ENCODE results near the gene TLR8. TPM values are rescaled to one million over a fixed set of nuclear protein-coding genes. Genes with fewer than 3 reads are reported as not detected.

TLR8 gene
- total RNA-seq = 1 to 10 TPM in 3 of 4 donors, under 1 TPM in 1; 0.63 to 1.8 (median 1.4) TPM

DNA sequence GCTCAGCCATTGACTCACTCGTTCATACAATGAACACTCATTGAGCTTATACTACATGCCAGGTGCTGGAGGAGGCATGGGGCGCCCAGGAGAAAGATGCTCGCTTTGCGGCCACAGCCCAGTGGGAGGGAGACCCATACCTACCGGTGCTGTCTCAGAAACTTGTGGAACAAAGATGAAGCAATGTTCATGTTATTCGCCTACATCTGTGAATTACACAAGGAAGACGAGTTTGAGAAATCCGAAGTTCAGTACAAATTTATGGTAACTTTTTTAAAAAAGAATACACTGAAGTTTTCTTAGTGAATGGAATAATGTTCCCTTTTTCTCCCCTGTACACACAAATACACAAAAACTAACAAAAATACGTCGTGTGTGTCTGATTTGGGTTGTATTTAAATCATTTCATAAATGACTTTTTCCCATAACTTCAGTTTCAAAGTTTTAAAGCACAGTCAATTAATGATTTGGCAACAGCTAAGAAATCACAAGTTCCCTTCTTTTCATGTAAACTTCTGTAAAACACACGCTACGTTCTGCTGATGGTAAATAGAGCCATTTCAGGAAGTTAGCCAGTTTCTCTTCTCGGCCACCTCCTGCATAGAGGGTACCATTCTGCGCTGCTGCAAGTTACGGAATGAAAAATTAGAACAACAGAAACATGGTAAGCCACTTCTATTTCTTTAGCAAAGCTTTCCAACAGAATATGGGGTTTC lies at the start of gene TLR8:
TLR8 (plus strand) TSS at position 575 of the 716 bp plus-strand sequence; CDS start at position 662, 87 bp downstream.
- 77 to 81% methylated on average over 15 of the region's 15 CpGs for WGBS, 2 donors

DNA sequence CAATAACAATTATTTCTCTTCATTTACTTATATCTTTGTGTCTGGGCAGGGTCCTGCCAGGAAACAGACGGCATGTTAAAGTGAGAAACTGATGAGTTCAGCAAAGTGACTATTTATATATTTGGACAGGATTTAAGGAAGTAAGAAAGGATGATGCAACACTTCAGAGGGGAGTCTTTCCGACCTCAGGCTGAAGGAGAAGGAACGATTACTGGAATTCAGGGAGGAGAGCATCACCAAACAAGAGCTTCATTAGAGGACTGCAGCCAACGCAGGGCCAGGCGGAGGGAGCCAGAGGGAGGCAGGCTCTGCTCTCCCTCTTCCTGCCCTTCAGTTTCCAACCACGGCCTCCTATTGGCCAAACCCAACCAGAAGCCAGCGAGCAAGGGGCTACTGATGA lies 41.1 kb upstream of the TLR8 start:
- no peak overlapping the region for H3K4me3 ChIP-seq
- no peaks in the 10 kb centered on the region for H3K27me3 ChIP-seq
- H3K4me1 ChIP-seq = no peaks in the 10 kb centered on the region
- no peaks in the 10 kb centered on the region for H3K36me3 ChIP-seq
- WGBS, 2 donors = 65 to 67% methylated on average over 7 of the region's 7 CpGs
- H3K9me3 ChIP-seq = peaks cover 0 to 5% (median 0%) of the 10 kb centered on the region in 4 donors
- no peak overlapping the region for H3K27ac ChIP-seq
- TF ChIP-seq EP300 (IDR thresholded peaks at IDR 0.05) = peak in 1 of 2 donors; percentile 35
- TF ChIP-seq, protein P1, sequence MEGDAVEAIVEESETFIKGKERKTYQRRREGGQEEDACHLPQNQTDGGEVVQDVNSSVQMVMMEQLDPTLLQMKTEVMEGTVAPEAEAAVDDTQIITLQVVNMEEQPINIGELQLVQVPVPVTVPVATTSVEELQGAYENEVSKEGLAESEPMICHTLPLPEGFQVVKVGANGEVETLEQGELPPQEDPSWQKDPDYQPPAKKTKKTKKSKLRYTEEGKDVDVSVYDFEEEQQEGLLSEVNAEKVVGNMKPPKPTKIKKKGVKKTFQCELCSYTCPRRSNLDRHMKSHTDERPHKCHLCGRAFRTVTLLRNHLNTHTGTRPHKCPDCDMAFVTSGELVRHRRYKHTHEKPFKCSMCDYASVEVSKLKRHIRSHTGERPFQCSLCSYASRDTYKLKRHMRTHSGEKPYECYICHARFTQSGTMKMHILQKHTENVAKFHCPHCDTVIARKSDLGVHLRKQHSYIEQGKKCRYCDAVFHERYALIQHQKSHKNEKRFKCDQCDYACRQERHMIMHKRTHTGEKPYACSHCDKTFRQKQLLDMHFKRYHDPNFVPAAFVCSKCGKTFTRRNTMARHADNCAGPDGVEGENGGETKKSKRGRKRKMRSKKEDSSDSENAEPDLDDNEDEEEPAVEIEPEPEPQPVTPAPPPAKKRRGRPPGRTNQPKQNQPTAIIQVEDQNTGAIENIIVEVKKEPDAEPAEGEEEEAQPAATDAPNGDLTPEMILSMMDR (IDR thresholded peaks at IDR 0.05) = no peak
- no peak for TF ChIP-seq POLR2A (IDR thresholded peaks at IDR 0.05)
- DNase-seq (ENCODE audit: low spot score in 2 of 2) = no peak

More for the DNA sequence above, at the start of gene TLR8:
- TF ChIP-seq POLR2A (IDR thresholded peaks at IDR 0.05) = no peak
- TF ChIP-seq, protein P1 (IDR thresholded peaks at IDR 0.05) = no peak
- no peak for TF ChIP-seq EP300 (IDR thresholded peaks at IDR 0.05)
- H3K4me3 ChIP-seq = peak within 1 kb of the TSS in 1 of 4 donors; percentile 12
- H3K27ac ChIP-seq = no peak within 1 kb of the TSS
- H3K36me3 ChIP-seq = no peaks in the 10 kb centered on the region
- no peaks in the 10 kb centered on the region for H3K27me3 ChIP-seq
- DNase-seq (ENCODE audit: low spot score in 2 of 2) = no peak
- H3K4me1 ChIP-seq = no peaks in the 10 kb centered on the region
- H3K9me3 ChIP-seq = no peaks in the 10 kb centered on the region

DNA sequence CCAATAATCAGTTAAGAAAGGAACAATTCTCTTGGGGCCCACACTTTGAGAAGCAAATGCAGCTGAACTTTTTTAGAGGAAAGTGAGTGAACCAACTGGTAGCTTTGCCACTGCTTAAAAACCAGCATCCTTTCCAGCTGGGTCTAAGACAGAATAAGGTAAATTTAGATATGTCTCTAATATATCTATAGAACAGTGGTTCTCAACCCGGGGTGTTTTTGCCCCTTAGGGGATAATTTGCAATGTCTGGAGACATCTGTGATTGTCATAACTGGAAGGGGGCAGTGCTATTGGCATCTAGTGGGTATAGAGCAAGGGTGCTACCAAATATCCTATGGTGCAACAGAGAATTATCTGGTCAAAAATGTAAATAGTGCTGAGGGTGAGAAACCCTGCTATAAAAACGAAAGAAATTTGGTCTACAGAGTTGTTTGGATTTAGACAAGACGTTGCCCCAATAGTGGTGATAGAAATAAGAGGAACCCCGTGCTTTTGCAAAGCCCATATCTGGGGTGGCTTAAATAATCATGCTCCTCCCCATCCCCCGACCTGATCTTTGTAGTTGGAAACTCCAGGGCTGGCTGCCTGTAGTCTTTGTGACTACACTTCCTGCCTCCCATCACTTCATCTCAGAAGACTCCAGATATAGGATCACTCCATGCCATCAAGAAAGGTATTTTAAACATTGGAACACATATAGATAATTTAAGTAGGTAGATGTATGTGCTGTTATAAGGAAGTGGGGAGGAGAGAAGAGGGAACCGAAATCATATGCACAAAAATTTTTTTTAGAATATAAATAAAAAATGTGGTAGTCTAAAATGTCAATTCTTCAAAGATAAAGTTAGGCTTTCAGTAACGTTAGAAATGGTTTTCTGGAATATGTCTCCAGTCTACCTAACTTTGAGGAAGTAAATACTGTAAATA lies 39.7 kb upstream of the TLR8 start, which contains the start of gene TLR7:
TLR7 (plus strand) TSS at position 622 of the 927 bp plus-strand sequence. CDS start 507 bp downstream, outside the sequence.
- no peak for DNase-seq (ENCODE audit: low spot score in 2 of 2)
- H3K27ac ChIP-seq = no peak within 1 kb of the TSS
- H3K4me3 ChIP-seq = peak within 1 kb of the TSS in 1 of 4 donors; percentile 9
- no peaks in the 10 kb centered on the region for H3K36me3 ChIP-seq
- WGBS, 2 donors = 65 to 80% methylated on average over 7 of the region's 7 CpGs
- peaks cover 0 to 5% (median 0%) of the 10 kb centered on the region in 4 donors for H3K9me3 ChIP-seq
- no peaks in the 10 kb centered on the region for H3K4me1 ChIP-seq
- TF ChIP-seq POLR2A (IDR thresholded peaks at IDR 0.05) (no peak), EP300 (IDR thresholded peaks at IDR 0.05) (no peak)
- TF ChIP-seq, protein P1 (IDR thresholded peaks at IDR 0.05) = no peak
- no peaks in the 10 kb centered on the region for H3K27me3 ChIP-seq

DNA sequence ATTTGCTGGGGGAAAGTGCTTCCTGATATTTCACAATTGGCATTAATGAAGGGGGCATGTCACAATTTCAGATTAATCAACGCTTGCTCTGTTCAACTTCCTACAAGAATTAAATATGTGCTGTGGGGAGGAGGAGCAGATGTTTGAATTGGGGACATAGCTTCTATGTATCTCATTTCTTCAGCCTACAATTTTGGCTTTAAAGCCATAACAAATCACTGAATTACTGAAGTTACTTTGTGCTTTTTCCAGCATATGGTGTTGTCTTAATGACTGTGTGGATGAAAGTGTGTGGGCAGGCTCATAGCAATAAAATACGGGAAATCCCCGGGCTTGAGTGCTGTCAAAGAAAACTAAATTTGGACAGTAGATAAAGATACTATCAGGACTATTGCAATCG lies 38.7 kb upstream of the TLR8 start:
- 35 to 70% methylated on average over 4 of the region's 4 CpGs for WGBS, 2 donors
- no peak overlapping the region for H3K4me3 ChIP-seq
- no peak for DNase-seq (ENCODE audit: low spot score in 2 of 2)
- peaks cover 0 to 5% (median 0%) of the 10 kb centered on the region in 4 donors for H3K9me3 ChIP-seq
- TF ChIP-seq POLR2A (IDR thresholded peaks at IDR 0.05) (no peak), EP300 (IDR thresholded peaks at IDR 0.05) (no peak)
- TF ChIP-seq, protein P1 (IDR thresholded peaks at IDR 0.05) = no peak
- H3K27ac ChIP-seq = no peak overlapping the region
- H3K27me3 ChIP-seq = no peaks in the 10 kb centered on the region
- H3K4me1 ChIP-seq = no peaks in the 10 kb centered on the region
- no peaks in the 10 kb centered on the region for H3K36me3 ChIP-seq

All from tibial nerve (tissue), 4 donors.